ENCODE measurements around the gene PNO1. TPM values are rescaled to one million over a fixed set of nuclear protein-coding genes. Genes with fewer than 3 reads are reported as not detected.
"Not testable (repeated sequence)": the region's sequence is repeated elsewhere in the genome, so short reads cannot be mapped to it uniquely, and the experiment has no call there.

PNO1 gene
- total RNA-seq, 3 donors from 2014 or later (not counting 1 experiment from before 2014, with no cell fraction given), result 19.4 to 25.1 (median 25.0) TPM

GRCh38 chr2:68171684-68172083 lies 14.0 kb downstream of the PNO1 start:
- no peak for DNase-seq
- Mint-ChIP-seq H3K4me1 (peaks cover 7 to 16% of the 10 kb centered on the region in 2 donors), H3K9me3 (no peaks in the 10 kb centered on the region), H3K36me3 (peaks cover 15% of the 10 kb centered on the region), H3K4me3 (no peak overlapping the region), H3K27me3 (ENCODE audit: low read depth in 2 of 2) (no peaks in the 10 kb centered on the region), H3K27ac (no peak overlapping the region)
- Histone ChIP-seq H3K27ac (ENCODE audit: low read length) (no peak overlapping the region), H3K36me3 (ENCODE audit: control insufficient read depth, insufficient read depth, low read length) (peaks cover 40% of the 10 kb centered on the region), H3K9me3 (ENCODE audit: control insufficient read depth, insufficient read depth, low read length) (no peaks in the 10 kb centered on the region), H3K4me1 (ENCODE audit: control insufficient read depth, insufficient read depth, low read length) (no peaks in the 10 kb centered on the region), H3K27me3 (ENCODE audit: control insufficient read depth, insufficient read depth, low read length) (no peaks in the 10 kb centered on the region), H3K4me3 (ENCODE audit: low read length) (no peak overlapping the region)
- no peak for ATAC-seq
- no peak for TF ChIP-seq CTCF (IDR thresholded peaks at IDR 0.05)
- WGBS (ENCODE audit: insufficient coverage), result 97% methylated on average over 4 of the region's 4 CpGs
- intact Hi-C loops (cut with micrococcal nuclease), result no loop called here

GRCh38 chr2:68172521-68172920 lies 14.8 kb downstream of the PNO1 start:
- ATAC-seq (no peak), DNase-seq (no peak)
- intact Hi-C loops (cut with micrococcal nuclease), result no loop called here
- Mint-ChIP-seq H3K9me3 (no peaks in the 10 kb centered on the region), H3K4me3 (no peak overlapping the region), H3K4me1 (peaks cover 7 to 9% of the 10 kb centered on the region in 2 donors), H3K27me3 (ENCODE audit: low read depth in 2 of 2) (no peaks in the 10 kb centered on the region), H3K27ac (no peak overlapping the region), H3K36me3 (peaks cover 7% of the 10 kb centered on the region)
- no peak overlapping the region for H3K4me3 ChIP-seq (ENCODE audit: low read length)
- no peaks in the 10 kb centered on the region for H3K9me3 ChIP-seq (ENCODE audit: control insufficient read depth, insufficient read depth, low read length)
- H3K27me3 ChIP-seq (ENCODE audit: control insufficient read depth, insufficient read depth, low read length), result no peaks in the 10 kb centered on the region
- H3K27ac ChIP-seq (ENCODE audit: low read length), result no peak overlapping the region
- TF ChIP-seq CTCF (IDR thresholded peaks at IDR 0.05), result no peak
- H3K36me3 ChIP-seq (ENCODE audit: control insufficient read depth, insufficient read depth, low read length), result peaks cover 39% of the 10 kb centered on the region
- WGBS (ENCODE audit: insufficient coverage), result no CpG with 5 or more reads among the region's 2 CpGs
- no peaks in the 10 kb centered on the region for H3K4me1 ChIP-seq (ENCODE audit: control insufficient read depth, insufficient read depth, low read length)

- ATAC-seq (no peak), DNase-seq (no peak)
- H3K27me3 Mint-ChIP-seq (ENCODE audit: low read depth in 2 of 2), result no peaks in the 10 kb centered on the region
- TF ChIP-seq CTCF (IDR thresholded peaks at IDR 0.05), result no peak
- Histone ChIP-seq H3K4me1 (ENCODE audit: control insufficient read depth, insufficient read depth, low read length) (no peaks in the 10 kb centered on the region), H3K4me3 (ENCODE audit: low read length) (no peak overlapping the region), H3K27ac (ENCODE audit: low read length) (no peak overlapping the region), H3K36me3 (ENCODE audit: control insufficient read depth, insufficient read depth, low read length) (peaks cover 43% of the 10 kb centered on the region), H3K27me3 (ENCODE audit: control insufficient read depth, insufficient read depth, low read length) (no peaks in the 10 kb centered on the region), H3K9me3 (ENCODE audit: control insufficient read depth, insufficient read depth, low read length) (no peaks in the 10 kb centered on the region)
- H3K36me3 Mint-ChIP-seq, result peaks cover 1% of the 10 kb centered on the region
- no peaks in the 10 kb centered on the region for H3K9me3 Mint-ChIP-seq
- H3K4me1 Mint-ChIP-seq, result peaks cover 2 to 7% of the 10 kb centered on the region in 2 donors
- no peak overlapping the region for H3K4me3 Mint-ChIP-seq
- WGBS (ENCODE audit: insufficient coverage), result 48% methylated on average over 8 of the region's 8 CpGs
- H3K27ac Mint-ChIP-seq, result no peak overlapping the region
- intact Hi-C loops (cut with micrococcal nuclease), result no loop called here
These were observed 15.5 kb downstream of the PNO1 start for GRCh38 chr2:68172990-68173700.

GRCh38 chr2:68175210-68175609 lies 17.5 kb downstream of the PNO1 start:
- H3K9me3 Mint-ChIP-seq; H3K9me3 ChIP-seq (ENCODE audit: control insufficient read depth, insufficient read depth, low read length); H3K4me1 ChIP-seq (ENCODE audit: control insufficient read depth, insufficient read depth, low read length); ATAC-seq; H3K27ac ChIP-seq (ENCODE audit: low read length); H3K27me3 ChIP-seq (ENCODE audit: control insufficient read depth, insufficient read depth, low read length); H3K4me3 Mint-ChIP-seq; H3K27me3 Mint-ChIP-seq (ENCODE audit: low read depth in 2 of 2); H3K36me3 Mint-ChIP-seq; DNase-seq; intact Hi-C loops (cut with micrococcal nuclease); H3K4me3 ChIP-seq (ENCODE audit: low read length); H3K27ac Mint-ChIP-seq: not testable (repeated sequence)
- H3K36me3 ChIP-seq (ENCODE audit: control insufficient read depth, insufficient read depth, low read length), result peaks cover 47% of the 10 kb centered on the region
- 100% methylated on average over 4 of the region's 4 CpGs for WGBS (ENCODE audit: insufficient coverage)
- peaks cover 11 to 13% of the 10 kb centered on the region in 2 donors for H3K4me1 Mint-ChIP-seq

All from natural killer cell (primary cell).